Measurements from ENCODE around the gene EFHC1. TPM values are rescaled to one million over a fixed set of nuclear protein-coding genes. Genes with fewer than 3 reads are reported as not detected.

Gene EFHC1
- total RNA-seq, 1 experiment from 2014 or later, result 13.2 TPM

DNA sequence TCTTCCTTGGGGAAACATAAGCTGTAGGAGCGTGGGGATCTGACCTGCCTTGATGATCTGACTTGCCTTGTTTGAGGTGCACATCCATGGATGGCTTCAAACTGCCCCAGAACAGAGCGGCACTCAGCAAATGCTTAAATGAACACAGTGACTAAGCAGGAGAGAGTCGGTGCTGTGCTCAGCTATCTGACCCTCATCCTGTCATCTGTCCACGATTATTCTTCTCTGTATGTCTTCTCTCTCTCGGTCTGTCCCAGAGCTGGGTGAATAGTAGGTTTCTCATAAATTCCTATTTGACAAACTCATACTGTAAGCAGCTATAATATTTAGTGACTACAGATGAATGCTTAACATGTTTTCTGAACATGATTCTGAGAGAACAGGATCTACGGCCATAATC, 119.5 kb downstream of the EFHC1 start:
- H3K27me3 ChIP-seq (ENCODE audit: insufficient read depth, low read length), result no peaks in the 10 kb centered on the region
- H4K20me1 ChIP-seq (ENCODE audit: control insufficient read depth, insufficient read depth, insufficient read length), result no peaks in the 10 kb centered on the region
- Mint-ChIP-seq H3K27ac (peak overlapping the region in 1 of 3 experiments; percentile 82; a peak in 1 of 7 replicates), H3K27me3 (ENCODE audit: low read depth) (no peaks in the 10 kb centered on the region), H3K36me3 (ENCODE audit: insufficient read depth in 1 of 3, low read depth in 3 of 3) (peaks cover 0 to 5% (median 0%) of the 10 kb centered on the region in 3 experiments; a peak in 1 of 7 replicates), H3K9me3 (no peaks in the 10 kb centered on the region), H3K4me3 (no peak overlapping the region), H3K4me1 (peaks cover 40 to 46% of the 10 kb centered on the region in 2 experiments)
- H2AFZ ChIP-seq (ENCODE audit: low read length), result no peak overlapping the region
- H4K91ac ChIP-seq (ENCODE audit: insufficient read length, low read depth, low read length), result no peak overlapping the region
- no peaks in the 10 kb centered on the region for H3K23me2 ChIP-seq (ENCODE audit: insufficient read length, low read depth, low read length, poor library complexity, severe bottlenecking)
- no peak overlapping the region for H2BK12ac ChIP-seq (ENCODE audit: insufficient read length, low read depth, low read length)
- H3K14ac ChIP-seq (ENCODE audit: insufficient read depth, low read length), result no peak overlapping the region
- TF ChIP-seq CTCF (conservative IDR thresholded peaks at IDR 0.05), result no peak
- no peak overlapping the region for H2BK5ac ChIP-seq (ENCODE audit: insufficient read length, low read length)
- no peaks in the 10 kb centered on the region for H3K79me1 ChIP-seq (ENCODE audit: insufficient read depth, low read depth, low read length, poor library complexity, severe bottlenecking)
- H2BK15ac ChIP-seq (ENCODE audit: low read depth, low read length), result no peak overlapping the region
- no peak overlapping the region for H3K27ac ChIP-seq (ENCODE audit: insufficient read length, low read depth, low read length)
- peaks cover 4% of the 10 kb centered on the region; the same call in 1 of the 2 replicates for H3K79me2 ChIP-seq (ENCODE audit: insufficient read depth, low read length)
- DNase-seq, result no peak
- H2AK5ac ChIP-seq (ENCODE audit: insufficient read length, low read length), result no peak overlapping the region
- no peak overlapping the region for H3K23ac ChIP-seq (ENCODE audit: insufficient read length, low read depth, low read length)
- H3K4ac ChIP-seq (ENCODE audit: low read depth, low read length), result no peak overlapping the region
- H4K8ac ChIP-seq (replicated peaks; ENCODE audit: insufficient read length, low read depth, low read length), result no peak overlapping the region
- WGBS (ENCODE audit: extremely low coverage, insufficient read length, low lambda C conversion rate), result no CpG with 5 or more reads among the region's 6 CpGs
- no peak overlapping the region for H3K4me2 ChIP-seq (ENCODE audit: insufficient read depth, insufficient read length, low read length)
- no peak overlapping the region for H3K9ac ChIP-seq (ENCODE audit: extremely low read depth, insufficient read length, low read length)
- H2BK20ac ChIP-seq (ENCODE audit: low read depth, low read length, poor library complexity, severe bottlenecking), result no peak overlapping the region
- H2BK120ac ChIP-seq (ENCODE audit: low read depth, low read length, poor library complexity, severe bottlenecking), result no peak overlapping the region
- H3K18ac ChIP-seq (ENCODE audit: insufficient read length, low read depth, low read length), result no peak overlapping the region
- no peak overlapping the region for H4K5ac ChIP-seq (ENCODE audit: insufficient read length, low read depth, low read length)
- H3K56ac ChIP-seq (ENCODE audit: insufficient read length, low read depth, low read length), result no peak overlapping the region
- H3T11ph ChIP-seq (ENCODE audit: low read length), result no peak overlapping the region
- H3K4me1 ChIP-seq (ENCODE audit: insufficient read depth, low read length), result peaks cover 25% of the 10 kb centered on the region
- H3K9me3 ChIP-seq (ENCODE audit: control insufficient read depth, low read depth, low read length), result no peaks in the 10 kb centered on the region

Data from H9 (cell line).